Epithelial cell of proximal tubule (primary cell): ENCODE results near the gene OSBPL6. TPM values are rescaled to one million over a fixed set of nuclear protein-coding genes. Genes with fewer than 3 reads are reported as not detected.
A peak's percentile ranks its signal among the peaks of the same experiment; 100 is the strongest.
"Not testable (repeated sequence)": the region's sequence is repeated elsewhere in the genome, so short reads cannot be mapped to it uniquely, and the experiment has no call there.

Source experiments
- DNase-seq: peaks from one replicate; pipeline ENCODE4 v3.0.0-alpha.2; 2011; ENCODE audit warnings: low read depth
- H3K4me3 ChIP-seq: 2 replicates; pipeline ENCODE4 v1.5.1; 2011; ENCODE audit warnings: low read depth, mild to moderate bottlenecking, low read length
- total RNA-seq: library from RNA; depleted of rRNA; stranded (reverse); fragments of >200 nt; gene quantifications from 2 replicates; pipeline ENCODE4 v1.2.3, GENCODE V29; 2015
- TF ChIP-seq, protein P1 (sequence below): conservative IDR thresholded peaks from 2 replicates; pipeline ENCODE4 v1.5.1; 2012; ENCODE audit warnings: low read depth, mild to moderate bottlenecking, low read length

Gene OSBPL6
- total RNA-seq, 1 donor from 2014 or later, result 2.9 TPM

- DNase-seq, result no peak
- TF ChIP-seq, protein P1, sequence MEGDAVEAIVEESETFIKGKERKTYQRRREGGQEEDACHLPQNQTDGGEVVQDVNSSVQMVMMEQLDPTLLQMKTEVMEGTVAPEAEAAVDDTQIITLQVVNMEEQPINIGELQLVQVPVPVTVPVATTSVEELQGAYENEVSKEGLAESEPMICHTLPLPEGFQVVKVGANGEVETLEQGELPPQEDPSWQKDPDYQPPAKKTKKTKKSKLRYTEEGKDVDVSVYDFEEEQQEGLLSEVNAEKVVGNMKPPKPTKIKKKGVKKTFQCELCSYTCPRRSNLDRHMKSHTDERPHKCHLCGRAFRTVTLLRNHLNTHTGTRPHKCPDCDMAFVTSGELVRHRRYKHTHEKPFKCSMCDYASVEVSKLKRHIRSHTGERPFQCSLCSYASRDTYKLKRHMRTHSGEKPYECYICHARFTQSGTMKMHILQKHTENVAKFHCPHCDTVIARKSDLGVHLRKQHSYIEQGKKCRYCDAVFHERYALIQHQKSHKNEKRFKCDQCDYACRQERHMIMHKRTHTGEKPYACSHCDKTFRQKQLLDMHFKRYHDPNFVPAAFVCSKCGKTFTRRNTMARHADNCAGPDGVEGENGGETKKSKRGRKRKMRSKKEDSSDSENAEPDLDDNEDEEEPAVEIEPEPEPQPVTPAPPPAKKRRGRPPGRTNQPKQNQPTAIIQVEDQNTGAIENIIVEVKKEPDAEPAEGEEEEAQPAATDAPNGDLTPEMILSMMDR, result no peak
- no peak overlapping the region for H3K4me3 ChIP-seq
These were observed 217.7 kb downstream of the OSBPL6 start for GRCh38 chr2:178412047-178412446.

DNA sequence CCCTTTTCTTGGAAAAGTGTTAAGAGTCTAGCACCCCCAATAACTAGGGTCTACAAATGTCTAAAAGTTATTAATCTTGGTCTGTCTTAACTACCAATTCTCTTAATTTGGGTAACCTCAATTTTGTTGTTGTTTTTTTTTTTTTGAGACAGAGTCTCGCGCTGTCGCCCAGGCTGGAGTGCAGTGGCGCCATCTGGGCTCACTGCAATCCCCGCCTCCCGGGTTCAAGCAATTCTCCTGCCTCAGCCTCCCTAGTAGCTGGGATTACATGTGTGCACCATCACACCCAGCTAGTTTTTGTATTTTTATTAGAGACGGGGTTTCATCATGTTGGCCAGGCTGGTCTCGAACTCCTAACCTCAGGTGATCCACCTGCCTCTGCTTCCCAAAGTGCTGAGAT, 218.1 kb downstream of the OSBPL6 start:
- H3K4me3 ChIP-seq, DNase-seq: not testable (repeated sequence)

DNA sequence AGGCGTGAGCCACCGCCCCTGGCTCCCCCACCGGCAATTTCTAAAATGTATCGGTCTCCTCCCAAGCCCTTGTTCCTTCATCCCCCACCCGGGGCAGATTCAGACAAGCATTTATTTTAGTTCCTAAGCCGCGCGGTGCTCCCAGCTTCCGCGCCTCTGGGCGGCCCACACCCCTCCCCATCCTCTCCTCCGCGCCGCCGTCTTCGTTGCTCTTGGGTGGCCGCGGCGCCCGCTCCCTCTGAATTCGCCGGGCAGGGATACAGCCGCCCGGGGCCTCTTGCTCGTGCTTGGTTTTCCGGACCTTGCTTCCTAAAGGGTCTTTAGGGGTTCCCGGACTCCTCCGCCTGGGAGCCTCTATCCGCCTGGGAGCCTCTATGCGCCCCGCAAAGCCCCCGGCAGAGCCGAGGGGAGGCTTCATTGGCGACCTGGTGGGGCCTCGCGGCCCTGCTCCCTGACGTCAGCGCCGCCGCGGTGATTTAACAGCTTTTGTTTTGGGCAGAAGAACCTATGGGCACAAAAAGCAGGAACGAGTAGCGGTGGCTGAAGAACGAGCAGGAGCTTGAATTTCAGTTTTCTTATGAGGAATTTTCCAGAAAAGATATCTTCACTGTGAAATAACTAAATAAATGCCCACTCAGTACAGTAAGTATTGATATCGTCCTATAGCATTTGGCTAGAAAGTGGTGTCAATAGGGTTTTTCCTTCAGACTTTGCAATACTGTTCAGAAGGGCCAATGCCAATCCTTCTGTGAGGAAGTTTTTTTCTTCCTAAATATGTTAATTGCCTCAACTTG, 219.4 kb downstream of the OSBPL6 start:
- peak overlapping the region; percentile 72 for H3K4me3 ChIP-seq
- TF ChIP-seq, protein P1, result no peak
- peak; percentile 23 for DNase-seq

DNA sequence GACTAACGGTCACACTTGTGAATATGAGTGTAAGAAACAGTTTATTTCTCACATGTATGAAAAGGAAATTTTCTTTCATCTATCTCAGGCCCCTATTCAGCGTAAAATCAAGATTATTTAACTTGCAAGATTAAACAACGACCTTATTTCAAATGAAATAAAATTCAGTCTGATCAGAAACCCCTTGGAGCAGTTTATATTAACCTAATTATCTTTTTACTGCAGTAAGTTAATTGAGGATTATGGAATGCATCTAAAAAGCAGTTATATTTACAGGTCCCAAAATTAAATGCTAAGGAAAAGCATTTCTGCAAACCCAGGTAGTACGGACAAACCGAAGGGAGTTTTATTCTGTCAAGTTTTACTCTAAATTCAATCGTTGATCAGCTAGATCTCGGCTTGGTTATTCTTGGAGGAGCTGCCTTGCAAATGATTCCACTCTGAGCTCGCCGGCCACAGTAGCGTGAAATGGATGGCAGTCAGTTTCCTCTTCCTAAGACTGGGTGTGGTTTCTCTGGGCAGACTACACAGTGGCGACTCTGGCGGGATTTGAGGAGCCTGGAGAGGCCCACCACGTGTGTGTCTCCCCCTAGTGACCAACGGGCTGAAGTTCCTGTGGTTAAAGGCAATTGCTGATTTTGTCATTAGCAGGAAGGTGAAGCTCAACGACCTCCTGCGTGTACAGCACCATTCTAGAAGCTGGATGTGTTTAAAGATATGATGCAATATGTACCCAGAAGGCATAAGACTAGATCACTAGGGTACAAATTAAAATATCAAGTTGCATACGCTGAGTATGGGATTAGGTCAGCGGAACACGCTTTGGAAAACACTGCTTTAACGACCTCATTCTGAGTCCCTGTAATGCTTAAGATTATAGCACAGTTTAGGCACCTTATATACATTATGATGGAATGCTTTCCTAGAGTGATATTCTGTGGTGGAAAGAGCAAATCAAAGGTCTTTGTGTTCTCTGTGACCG, 220.2 kb downstream of the OSBPL6 start:
- peak overlapping the region; percentile 72 for H3K4me3 ChIP-seq
- DNase-seq, result peak; percentile 69
- TF ChIP-seq, protein P1, result peak; percentile 99

GRCh38 chr2:178415979-178416378, 221.7 kb downstream of the OSBPL6 start:
- TF ChIP-seq, protein P1, result no peak
- no peak for DNase-seq
- H3K4me3 ChIP-seq, result no peak overlapping the region

DNA sequence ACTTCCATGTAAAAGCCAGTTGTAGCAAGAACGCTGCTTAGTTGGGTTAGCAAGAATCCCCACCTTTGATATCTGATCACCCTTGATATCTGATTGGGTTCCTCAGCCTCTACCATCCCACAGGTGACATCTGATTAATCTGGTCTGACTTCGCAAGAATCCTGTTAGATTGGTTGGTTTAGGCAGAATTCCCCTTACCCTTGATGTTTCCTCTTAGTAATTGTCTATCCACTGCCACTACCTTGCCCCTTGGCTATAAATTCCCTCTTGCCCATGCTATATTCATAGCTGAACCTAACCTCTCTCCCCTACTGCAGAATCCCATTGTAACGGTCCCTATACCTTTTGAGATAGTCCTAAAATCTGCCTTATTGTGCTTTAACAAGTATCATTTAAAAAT, 223.6 kb downstream of the OSBPL6 start:
- TF ChIP-seq, protein P1, result no peak
- H3K4me3 ChIP-seq, result no peak overlapping the region
- no peak for DNase-seq

DNA sequence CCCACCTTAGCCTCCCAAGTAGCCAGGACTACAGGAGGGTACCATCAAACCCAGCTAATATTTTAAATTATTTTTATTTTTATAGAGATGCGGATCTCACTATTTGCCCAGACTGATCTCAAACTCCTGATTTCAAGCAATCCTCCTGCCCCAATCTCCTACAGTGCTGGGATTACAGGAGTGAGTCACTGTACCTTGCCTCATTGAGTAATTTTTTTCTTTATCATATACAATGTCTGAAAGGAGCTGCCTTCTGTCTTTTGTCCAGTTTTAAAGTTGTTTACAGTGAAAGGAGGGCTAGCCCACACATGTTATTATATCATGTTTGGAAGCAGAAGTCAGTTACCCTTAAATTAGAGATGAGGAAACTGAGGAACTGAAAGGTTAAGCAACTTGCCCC, 224.1 kb downstream of the OSBPL6 start:
- no peak for DNase-seq
- TF ChIP-seq, protein P1, result no peak
- no peak overlapping the region for H3K4me3 ChIP-seq
